PC-3 (cell line): ENCODE measurements around the gene SPRR5. TPM values are rescaled to one million over a fixed set of nuclear protein-coding genes. Genes with fewer than 3 reads are reported as not detected.

Experiments used
- ATAC-seq: fragments of 200-7000 bp; cut with Tn5 transposase; 2 replicates; pipeline ENCODE4 v1.9.1; 2020; ENCODE audit warnings: mild to moderate bottlenecking, moderate library complexity
- BruUV-seq: library from RNA; stranded (reverse); fragments of 400-500 nt; replicated peaks from 2 replicates; lab custom pipeline; 2021; lab: Mats Ljungman, UMichigan
- CTCF ChIA-PET: fragments of 300-600 bp; sonication (Branson Sonifier 250); formaldehyde crosslinking; loops from one replicate; lab custom pipeline; 2022; ENCODE audit warnings: antibody characterized with exemption; lab: Charles Lee
- POLR2A ChIA-PET: fragments of 300-600 bp; sonication (Branson Sonifier 250); formaldehyde crosslinking; loops from one replicate; lab custom pipeline; 2022; ENCODE audit warnings: antibody characterized with exemption; ENCODE audit not compliant: unreplicated experiment; lab: Charles Lee
- DNase-seq: peaks from one replicate; pipeline ENCODE4 v3.0.0-alpha.2; 2015
- H2AFZ ChIP-seq: fragments of 300-600 bp; sonication (generic); 2 replicates; pipeline ENCODE4 v1.6.0; 2016; ENCODE audit warnings: antibody characterized with exemption, low read length
- H3F3A ChIP-seq: fragments of 300-600 bp; sonication (generic); one replicate; pipeline ENCODE4 v1.6.0; 2017; ENCODE audit warnings: antibody characterized with exemption, low read length, control low read depth, mild to moderate bottlenecking; ENCODE audit not compliant: unreplicated experiment
- H3K27ac ChIP-seq: fragments of 300-600 bp; sonication (generic); 2 replicates; pipeline ENCODE4 v1.5.1; 2016; ENCODE audit warnings: mild to moderate bottlenecking, low read length
- H3K27me3 ChIP-seq: fragments of 300-600 bp; sonication (generic); 2 replicates; pipeline ENCODE4 v1.6.1; 2016; ENCODE audit warnings: low read length, mixed read lengths
- H3K36me3 ChIP-seq: fragments of 300-600 bp; sonication (generic); 2 replicates; pipeline ENCODE4 v1.6.1; 2016; ENCODE audit warnings: low read depth, mixed run types, low read length, mixed read lengths
- H3K4me1 ChIP-seq: fragments of 300-600 bp; sonication (generic); 2 replicates; pipeline ENCODE4 v1.5.1; 2016; ENCODE audit warnings: low read length; ENCODE audit not compliant: insufficient read depth
- H3K4me2 ChIP-seq: fragments of 300-600 bp; sonication (generic); 2 replicates; pipeline ENCODE4 v1.6.0; 2016; ENCODE audit warnings: low read length
- H3K4me3 ChIP-seq: fragments of 300-600 bp; sonication (generic); 2 replicates; pipeline ENCODE4 v1.5.1; 2016; ENCODE audit warnings: mild to moderate bottlenecking, low read length, mixed read lengths
- H3K79me2 ChIP-seq: fragments of 300-600 bp; sonication (generic); 2 replicates; pipeline ENCODE4 v1.6.1; 2017; ENCODE audit warnings: low read length, mixed read lengths
- H3K9ac ChIP-seq: fragments of 300-600 bp; sonication (generic); 2 replicates; pipeline ENCODE4 v1.6.0; 2016; ENCODE audit warnings: mild to moderate bottlenecking, low read length
- H3K9me2 ChIP-seq: fragments of 300-600 bp; sonication (generic); replicated peaks from 2 replicates; pipeline ENCODE4 v1.6.1; 2016; ENCODE audit warnings: mixed run types, low read length, mixed read lengths
- H3K9me3 ChIP-seq: fragments of 300-600 bp; sonication (generic); 2 replicates; pipeline ENCODE4 v1.6.1; 2016; ENCODE audit warnings: low read length, mixed read lengths
- H4K20me1 ChIP-seq: fragments of 300-600 bp; sonication (generic); 2 replicates; pipeline ENCODE4 v1.6.1; 2016; ENCODE audit warnings: low read length, mixed read lengths
- EZH2 ChIP-seq: fragments of 300-600 bp; sonication (generic); IDR thresholded peaks from one replicate; pipeline ENCODE4 v1.6.1; 2017; ENCODE audit warnings: antibody characterized with exemption, mild to moderate bottlenecking, low read length; ENCODE audit not compliant: unreplicated experiment
- EZH2phosphoT487 ChIP-seq: fragments of 300-600 bp; sonication (generic); IDR thresholded peaks from 2 replicates; pipeline ENCODE4 v1.6.1; 2018; ENCODE audit warnings: mild to moderate bottlenecking, antibody characterized with exemption, low read length, borderline replicate concordance
- intact Hi-C: fragments of 100-400 bp; cut with micrococcal nuclease; formaldehyde crosslinking; loops from 2 replicates; pipeline ENCODE4 v1.9.0; 2023
- total RNA-seq: library from RNA; depleted of rRNA; stranded (reverse); fragments of >200 nt; gene quantifications from 2 replicates; pipeline ENCODE4 v1.2.3, GENCODE V29; 2014
- TF ChIP-seq, protein P1 (sequence below): fragments of 300-600 bp; sonication (generic); conservative IDR thresholded peaks from 2 replicates; pipeline ENCODE4 v1.5.1; 2017; ENCODE audit warnings: antibody characterized with exemption, low read depth, mild to moderate bottlenecking, low read length

Gene SPRR5
- total RNA-seq, 1 experiment from 2014 or later = not detected

DNA sequence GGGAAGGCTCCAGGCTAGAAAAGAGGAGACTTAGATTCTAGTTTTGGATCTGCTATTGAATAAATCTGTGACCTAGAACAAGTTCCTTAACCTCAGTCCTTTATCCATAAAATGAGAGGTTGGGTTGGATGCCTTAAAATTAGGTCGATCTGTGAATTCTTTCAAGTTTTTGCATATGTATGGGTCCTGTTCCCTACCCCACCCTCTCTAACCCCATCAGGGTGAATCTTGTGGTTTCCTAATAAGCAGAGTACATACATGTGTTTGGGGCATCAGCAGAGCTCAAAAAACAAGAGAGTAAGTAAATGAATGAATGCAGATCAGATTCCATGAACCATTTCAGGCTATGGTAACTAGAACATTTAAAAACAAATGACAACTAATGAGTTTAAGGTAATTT lies 29.7 kb downstream of the SPRR5 start:
- no peak for ATAC-seq
- peaks cover 42% of the 10 kb centered on the region for H3K27me3 ChIP-seq
- no peak overlapping the region for H3K9ac ChIP-seq
- no peaks in the 10 kb centered on the region for H3F3A ChIP-seq
- H3K9me3 ChIP-seq = peaks cover 4% of the 10 kb centered on the region; the same call in 1 of the 2 replicates
- no peak for DNase-seq
- intact Hi-C loops = no loop called here
- H3K9me2 ChIP-seq = no peaks in the 10 kb centered on the region
- TF ChIP-seq EZH2phosphoT487 (no peak), EZH2 (no peak)
- TF ChIP-seq, protein P1, sequence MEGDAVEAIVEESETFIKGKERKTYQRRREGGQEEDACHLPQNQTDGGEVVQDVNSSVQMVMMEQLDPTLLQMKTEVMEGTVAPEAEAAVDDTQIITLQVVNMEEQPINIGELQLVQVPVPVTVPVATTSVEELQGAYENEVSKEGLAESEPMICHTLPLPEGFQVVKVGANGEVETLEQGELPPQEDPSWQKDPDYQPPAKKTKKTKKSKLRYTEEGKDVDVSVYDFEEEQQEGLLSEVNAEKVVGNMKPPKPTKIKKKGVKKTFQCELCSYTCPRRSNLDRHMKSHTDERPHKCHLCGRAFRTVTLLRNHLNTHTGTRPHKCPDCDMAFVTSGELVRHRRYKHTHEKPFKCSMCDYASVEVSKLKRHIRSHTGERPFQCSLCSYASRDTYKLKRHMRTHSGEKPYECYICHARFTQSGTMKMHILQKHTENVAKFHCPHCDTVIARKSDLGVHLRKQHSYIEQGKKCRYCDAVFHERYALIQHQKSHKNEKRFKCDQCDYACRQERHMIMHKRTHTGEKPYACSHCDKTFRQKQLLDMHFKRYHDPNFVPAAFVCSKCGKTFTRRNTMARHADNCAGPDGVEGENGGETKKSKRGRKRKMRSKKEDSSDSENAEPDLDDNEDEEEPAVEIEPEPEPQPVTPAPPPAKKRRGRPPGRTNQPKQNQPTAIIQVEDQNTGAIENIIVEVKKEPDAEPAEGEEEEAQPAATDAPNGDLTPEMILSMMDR = no peak
- no peaks in the 10 kb centered on the region for H3K4me1 ChIP-seq
- ChIA-PET POLR2A (no interaction called here), CTCF (no interaction called here)
- H3K4me2 ChIP-seq = no peak overlapping the region
- no peak overlapping the region for H3K4me3 ChIP-seq
- H4K20me1 ChIP-seq = no peaks in the 10 kb centered on the region
- BruUV-seq = no TSS peak
- H3K27ac ChIP-seq = no peak overlapping the region
- H2AFZ ChIP-seq = no peak overlapping the region
- no peaks in the 10 kb centered on the region for H3K79me2 ChIP-seq
- H3K36me3 ChIP-seq = no peaks in the 10 kb centered on the region

DNA sequence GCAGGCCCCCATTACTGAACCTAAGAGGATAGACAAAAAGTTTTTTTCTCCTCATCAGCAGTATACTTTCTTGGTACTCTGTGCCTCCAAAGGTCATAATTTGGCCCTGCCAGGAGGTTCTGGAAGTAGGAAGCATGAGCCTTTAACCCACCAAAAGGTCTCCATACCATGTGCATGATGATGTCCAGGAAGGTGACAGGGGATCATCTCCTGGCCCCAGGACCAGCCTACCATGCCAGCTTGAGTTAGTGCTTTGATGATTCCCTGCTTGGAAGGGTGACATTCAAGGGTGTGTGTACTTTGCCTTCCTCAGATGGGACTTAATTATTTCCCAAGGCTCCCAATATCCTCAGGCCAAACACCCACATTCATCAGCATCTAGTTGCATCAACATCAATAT lies 30.6 kb downstream of the SPRR5 start:
- CTCF ChIA-PET = no interaction called here
- TF ChIP-seq, protein P1 = no peak
- TF ChIP-seq EZH2 = no peak
- no peak for TF ChIP-seq EZH2phosphoT487
- ATAC-seq (no peak), DNase-seq (no peak)
- no peaks in the 10 kb centered on the region for H3K36me3 ChIP-seq
- no peak overlapping the region for H2AFZ ChIP-seq
- H3K4me1 ChIP-seq = 0 out of 2 replicates have a peak, but pooled peaks cover under 1% of the 10 kb centered on the region
- no peaks in the 10 kb centered on the region for H3F3A ChIP-seq
- peaks cover 42% of the 10 kb centered on the region for H3K27me3 ChIP-seq
- H3K4me3 ChIP-seq = no peak overlapping the region
- H3K9ac ChIP-seq = no peak overlapping the region
- intact Hi-C loops = no loop called here
- H3K4me2 ChIP-seq = no peak overlapping the region
- H4K20me1 ChIP-seq = no peaks in the 10 kb centered on the region
- H3K79me2 ChIP-seq = no peaks in the 10 kb centered on the region
- H3K9me2 ChIP-seq = no peaks in the 10 kb centered on the region
- peaks cover 4% of the 10 kb centered on the region; the same call in 1 of the 2 replicates for H3K9me3 ChIP-seq
- BruUV-seq = no TSS peak
- no peak overlapping the region for H3K27ac ChIP-seq
- POLR2A ChIA-PET = no interaction called here

DNA sequence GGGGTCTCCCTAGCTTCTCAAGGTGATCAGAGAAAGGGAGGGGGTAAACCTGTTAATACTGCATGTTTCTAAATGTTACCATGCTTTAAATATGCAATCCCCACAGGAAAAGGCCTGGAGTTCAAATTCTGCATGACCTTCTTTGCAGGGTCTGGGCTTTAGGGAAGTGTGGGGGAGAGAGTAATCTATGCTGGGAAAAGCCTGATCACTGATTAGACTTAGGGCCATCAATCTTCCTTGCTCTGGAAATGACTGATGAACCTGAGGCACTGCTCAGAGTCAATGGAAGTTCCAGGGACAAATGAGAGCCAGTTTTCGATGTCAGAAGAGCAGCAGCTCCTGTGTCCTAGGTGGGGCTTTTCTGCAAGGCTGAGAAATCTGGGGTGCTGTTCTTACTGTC lies 33.7 kb downstream of the SPRR5 start:
- intact Hi-C loops = no loop called here
- no peak for TF ChIP-seq EZH2phosphoT487

More for the DNA sequence above, 33.7 kb downstream of the SPRR5 start:
- Histone ChIP-seq H4K20me1 (no peaks in the 10 kb centered on the region), H3K27me3 (peaks cover 26% of the 10 kb centered on the region), H3K4me2 (no peak overlapping the region), H3F3A (no peaks in the 10 kb centered on the region), H3K79me2 (no peaks in the 10 kb centered on the region), H3K9me3 (no peaks in the 10 kb centered on the region), H3K9ac (no peak overlapping the region), H3K4me3 (no peak overlapping the region), H3K27ac (no peak overlapping the region), H3K4me1 (peaks cover 13% of the 10 kb centered on the region), H2AFZ (no peak overlapping the region), H3K9me2 (no peaks in the 10 kb centered on the region), H3K36me3 (no peaks in the 10 kb centered on the region)
- ChIA-PET CTCF (interaction anchor here (0.8 kb wide), 1 partner anchor 212 kb away, joined by 3 read pairs; no protein-coding TSS in a partner anchor), POLR2A (no interaction called here)
- BruUV-seq = no TSS peak
- ATAC-seq (no peak), DNase-seq (no peak)
